HFF-Myc (cell line): ENCODE measurements around the gene RAC3.
A peak's percentile ranks its signal among the peaks of the same experiment; 100 is the strongest.

Experiments
- DNase-seq: peaks from one replicate; pipeline ENCODE4 v3.0.0-alpha.2; 2011; ENCODE audit warnings: low read depth; ENCODE audit errors: extremely low read depth
- H3K4me3 ChIP-seq: replicated peaks from 2 replicates; pipeline ENCODE4 v1.5.1; 2011; ENCODE audit warnings: low read depth, mild to moderate bottlenecking, control low read depth, low read length
- CTCF ChIP-seq: IDR thresholded peaks from 2 replicates; pipeline ENCODE4 v1.5.1; 2012; ENCODE audit warnings: mild to moderate bottlenecking, low read depth, low read length, control low read depth; ENCODE audit errors: missing control alignments

RAC3 gene

GRCh38 chr17:82021900-82022309 lies 9.6 kb upstream of the RAC3 start:
- TF ChIP-seq CTCF, result no peak

GRCh38 chr17:82022310-82022980 lies 9.0 kb upstream of the RAC3 start, which contains the start of gene CENPX:
Gene CENPX (minus strand): TSS chr17:82022878. CDS start chr17:82022861, 17 bp downstream.
- no peak for DNase-seq
- peak within 1 kb of the TSS; percentile 89 for H3K4me3 ChIP-seq
- no peak for TF ChIP-seq CTCF

More at GRCh38 chr17:82021900-82022309, 9.6 kb upstream of the RAC3 start:
- no peak for DNase-seq
- H3K4me3 ChIP-seq, result peak overlapping the region; percentile 89

GRCh38 chr17:82022981-82023446 lies 8.5 kb upstream of the RAC3 start, which contains the start of gene LRRC45:
Gene LRRC45 (plus strand): TSS chr17:82023305. CDS start chr17:82023644, 339 bp downstream.
- no peak for TF ChIP-seq CTCF
- peak within 1 kb of the TSS; percentile 89 for H3K4me3 ChIP-seq
- DNase-seq, result peak; percentile 98

GRCh38 chr17:82023447-82024241 lies 7.8 kb upstream of the RAC3 start:
- DNase-seq, result no peak
- peak overlapping the region; percentile 69 for H3K4me3 ChIP-seq
- no peak for TF ChIP-seq CTCF

GRCh38 chr17:82024859-82025258 lies 6.6 kb upstream of the RAC3 start:
- TF ChIP-seq CTCF, result no peak
- no peak overlapping the region for H3K4me3 ChIP-seq
- DNase-seq, result no peak

GRCh38 chr17:82025401-82026107 lies 5.9 kb upstream of the RAC3 start:
- DNase-seq, result no peak
- no peak for TF ChIP-seq CTCF
- H3K4me3 ChIP-seq, result no peak overlapping the region
